H9 (cell line): Measurements from ENCODE around the gene PTPRK. TPM values are rescaled to one million over a fixed set of nuclear protein-coding genes. Genes with fewer than 3 reads are reported as not detected.

Source experiments
- DNase-seq: peaks from one replicate; pipeline ENCODE4 v3.0.0-alpha.2; 2017
- H2AFZ ChIP-seq: one replicate; pipeline ENCODE4 v1.6.1; 2013; ENCODE audit warnings: mild to moderate bottlenecking, low read length, control low read depth, moderate library complexity
- H2AK5ac ChIP-seq: 2 replicates; pipeline ENCODE4 v1.6.1; 2013; ENCODE audit warnings: low read length, control low read depth, mixed read lengths; ENCODE audit not compliant: insufficient read length
- H2BK120ac ChIP-seq: one replicate; pipeline ENCODE4 v1.6.1; 2013; ENCODE audit warnings: low read depth, mild to moderate bottlenecking, low read length, control low read depth, inconsistent platforms; ENCODE audit not compliant: poor library complexity, severe bottlenecking
- H2BK12ac ChIP-seq: 2 replicates; pipeline ENCODE4 v1.6.1; 2013; ENCODE audit warnings: low read length, control low read depth, mixed read lengths, low read depth; ENCODE audit not compliant: insufficient read length
- H2BK15ac ChIP-seq: 2 replicates; pipeline ENCODE4 v1.6.1; 2013; ENCODE audit warnings: low read depth, low read length, control low read depth
- H2BK20ac ChIP-seq: one replicate; pipeline ENCODE4 v1.6.1; 2013; ENCODE audit warnings: low read depth, mild to moderate bottlenecking, low read length, control low read depth, inconsistent platforms; ENCODE audit not compliant: poor library complexity, severe bottlenecking
- H2BK5ac ChIP-seq: 2 replicates; pipeline ENCODE4 v1.6.1; 2013; ENCODE audit warnings: low read length, control low read depth, mixed read lengths; ENCODE audit not compliant: insufficient read length
- H3K14ac ChIP-seq: 2 replicates; pipeline ENCODE4 v1.6.1; 2013; ENCODE audit warnings: low read length, control low read depth; ENCODE audit not compliant: insufficient read depth
- H3K18ac ChIP-seq: 2 replicates; pipeline ENCODE4 v1.6.1; 2013; ENCODE audit warnings: low read depth, mild to moderate bottlenecking, mixed read lengths, low read length, control low read depth; ENCODE audit not compliant: insufficient read length
- H3K23ac ChIP-seq: 2 replicates; pipeline ENCODE4 v1.6.1; 2013; ENCODE audit warnings: low read length, control low read depth, mixed read lengths, low read depth; ENCODE audit not compliant: insufficient read length
- H3K23me2 ChIP-seq: 2 replicates; pipeline ENCODE4 v1.6.1; 2013; ENCODE audit warnings: low read depth, mild to moderate bottlenecking, mixed read lengths, low read length, control low read depth; ENCODE audit not compliant: insufficient read length, poor library complexity, severe bottlenecking
- H3K27ac ChIP-seq: 2 replicates; pipeline ENCODE4 v1.5.1; 2013; ENCODE audit warnings: low read length, control low read depth, mixed read lengths, low read depth; ENCODE audit not compliant: insufficient read length
- H3K27me3 ChIP-seq: 2 replicates; pipeline ENCODE4 v1.6.1; 2013; ENCODE audit warnings: low read length, control low read depth, inconsistent platforms; ENCODE audit not compliant: insufficient read depth
- H3K4ac ChIP-seq: 2 replicates; pipeline ENCODE4 v1.6.1; 2013; ENCODE audit warnings: low read depth, mild to moderate bottlenecking, control low read depth, inconsistent platforms, low read length, moderate library complexity
- H3K4me1 ChIP-seq: 2 replicates; pipeline ENCODE4 v1.6.1; 2013; ENCODE audit warnings: low read length, control low read depth, inconsistent platforms; ENCODE audit not compliant: insufficient read depth
- H3K4me2 ChIP-seq: 2 replicates; pipeline ENCODE4 v1.6.1; 2013; ENCODE audit warnings: low read length, control low read depth, mixed read lengths; ENCODE audit not compliant: insufficient read length, insufficient read depth
- H3K56ac ChIP-seq: 2 replicates; pipeline ENCODE4 v1.6.1; 2013; ENCODE audit warnings: low read depth, mild to moderate bottlenecking, mixed read lengths, low read length, control low read depth; ENCODE audit not compliant: insufficient read length
- H3K79me1 ChIP-seq: 2 replicates; pipeline ENCODE4 v1.6.1; 2013; ENCODE audit warnings: low read depth, mild to moderate bottlenecking, moderate library complexity, low read length, control low read depth, inconsistent platforms; ENCODE audit not compliant: insufficient read depth, poor library complexity, severe bottlenecking
- H3K79me2 ChIP-seq: 2 replicates; pipeline ENCODE4 v1.6.1; 2013; ENCODE audit warnings: low read length, control low read depth, inconsistent platforms; ENCODE audit not compliant: insufficient read depth
- H3K9ac ChIP-seq: 2 replicates; pipeline ENCODE4 v1.6.1; 2013; ENCODE audit warnings: low read length, control low read depth, mixed read lengths; ENCODE audit not compliant: insufficient read length; ENCODE audit errors: extremely low read depth
- H3K9me3 ChIP-seq: one replicate; pipeline ENCODE4 v1.6.1; 2013; ENCODE audit warnings: low read depth, low read length, inconsistent platforms; ENCODE audit not compliant: control insufficient read depth
- H3T11ph ChIP-seq: one replicate; pipeline ENCODE4 v1.6.1; 2013; ENCODE audit warnings: mild to moderate bottlenecking, low read length, control low read depth, inconsistent platforms
- H4K20me1 ChIP-seq: one replicate; pipeline ENCODE4 v1.6.1; 2013; ENCODE audit not compliant: control insufficient read depth, insufficient read length, insufficient read depth
- H4K5ac ChIP-seq: 2 replicates; pipeline ENCODE4 v1.6.1; 2013; ENCODE audit warnings: low read depth, mild to moderate bottlenecking, mixed read lengths, low read length, control low read depth; ENCODE audit not compliant: insufficient read length
- H4K8ac ChIP-seq: replicated peaks from 2 replicates; pipeline ENCODE4 v1.6.1; 2013; ENCODE audit warnings: low read length, control low read depth, mixed read lengths, low read depth; ENCODE audit not compliant: insufficient read length
- H4K91ac ChIP-seq: 2 replicates; pipeline ENCODE4 v1.6.1; 2013; ENCODE audit warnings: low read depth, mild to moderate bottlenecking, moderate library complexity, mixed read lengths, low read length, control low read depth; ENCODE audit not compliant: insufficient read length
- H3K27ac Mint-ChIP-seq, 3 experiments: 2 replicates in 2 of 3; 3 replicates in 1 of 3; pipeline ENCODE4 v1.8.0; 2020 to 2021; ENCODE audit warnings: mixed read lengths in 3 of 3, mild to moderate bottlenecking in 1 of 3, moderate library complexity in 1 of 3
- H3K27me3 Mint-ChIP-seq: 2 replicates; pipeline ENCODE4 v1.8.0; 2021; ENCODE audit warnings: low read depth, mild to moderate bottlenecking, moderate library complexity, mixed read lengths
- H3K36me3 Mint-ChIP-seq, 3 experiments: 2 replicates in 2 of 3; 3 replicates in 1 of 3; pipeline ENCODE4 v1.8.0; 2020 to 2021; ENCODE audit warnings: low read depth in 3 of 3, mixed read lengths in 3 of 3; ENCODE audit not compliant: insufficient read depth in 1 of 3
- H3K4me1 Mint-ChIP-seq, 2 experiments: 2 replicates each; pipeline ENCODE4 v1.8.0; 2020; ENCODE audit warnings: mixed read lengths in 2 of 2
- H3K4me3 Mint-ChIP-seq, 2 experiments: 2 replicates in 1 of 2; 3 replicates in 1 of 2; pipeline ENCODE4 v1.8.0; 2020 to 2021; ENCODE audit warnings: mild to moderate bottlenecking in 2 of 2, mixed read lengths in 2 of 2, moderate library complexity in 1 of 2
- H3K9me3 Mint-ChIP-seq, 2 experiments: 2 replicates in 1 of 2; 3 replicates in 1 of 2; pipeline ENCODE4 v1.8.0; 2020; ENCODE audit warnings: mild to moderate bottlenecking in 2 of 2, mixed read lengths in 2 of 2, moderate library complexity in 1 of 2
- WGBS: extraction: QIAGEN DNeasy Blood & Tissue Kit; methylation state at CpG from one replicate; pipeline ENCODE4 v1.1.7; 2013; ENCODE audit warnings: missing lambda C conversion rate, low lambda C conversion rate, mixed read lengths; ENCODE audit not compliant: insufficient read length; ENCODE audit errors: extremely low coverage; 5-methylcytosine and 5-hydroxymethylcytosine counted together
- total RNA-seq: library from RNA; stranded (reverse); gene quantifications from 2 replicates; pipeline ENCODE4 v1.2.1, GENCODE V29; 2021
- TF ChIP-seq, protein P1 (sequence below): fragments of 200-600 bp; sonication (generic); conservative IDR thresholded peaks from 3 replicates; pipeline ENCODE4 v1.8.0; 2021; ENCODE audit warnings: antibody characterized with exemption, mild to moderate bottlenecking

The PTPRK gene
- total RNA-seq, 1 experiment from 2014 or later: 47.9 TPM

- H3K4me2 ChIP-seq: no peak overlapping the region
- no peak overlapping the region for H3K27ac ChIP-seq
- TF ChIP-seq, protein P1, sequence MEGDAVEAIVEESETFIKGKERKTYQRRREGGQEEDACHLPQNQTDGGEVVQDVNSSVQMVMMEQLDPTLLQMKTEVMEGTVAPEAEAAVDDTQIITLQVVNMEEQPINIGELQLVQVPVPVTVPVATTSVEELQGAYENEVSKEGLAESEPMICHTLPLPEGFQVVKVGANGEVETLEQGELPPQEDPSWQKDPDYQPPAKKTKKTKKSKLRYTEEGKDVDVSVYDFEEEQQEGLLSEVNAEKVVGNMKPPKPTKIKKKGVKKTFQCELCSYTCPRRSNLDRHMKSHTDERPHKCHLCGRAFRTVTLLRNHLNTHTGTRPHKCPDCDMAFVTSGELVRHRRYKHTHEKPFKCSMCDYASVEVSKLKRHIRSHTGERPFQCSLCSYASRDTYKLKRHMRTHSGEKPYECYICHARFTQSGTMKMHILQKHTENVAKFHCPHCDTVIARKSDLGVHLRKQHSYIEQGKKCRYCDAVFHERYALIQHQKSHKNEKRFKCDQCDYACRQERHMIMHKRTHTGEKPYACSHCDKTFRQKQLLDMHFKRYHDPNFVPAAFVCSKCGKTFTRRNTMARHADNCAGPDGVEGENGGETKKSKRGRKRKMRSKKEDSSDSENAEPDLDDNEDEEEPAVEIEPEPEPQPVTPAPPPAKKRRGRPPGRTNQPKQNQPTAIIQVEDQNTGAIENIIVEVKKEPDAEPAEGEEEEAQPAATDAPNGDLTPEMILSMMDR: no peak
- no peak overlapping the region for H2BK20ac ChIP-seq
- H3K23me2 ChIP-seq: no peaks in the 10 kb centered on the region
- H4K91ac ChIP-seq: no peak overlapping the region
- H3T11ph ChIP-seq: no peak overlapping the region
- Mint-ChIP-seq H3K27me3 (no peaks in the 10 kb centered on the region), H3K4me3 (no peak overlapping the region), H3K27ac (no peak overlapping the region; a peak in 1 of 7 replicates), H3K4me1 (peaks cover 4% of the 10 kb centered on the region in 2 experiments), H3K36me3 (peaks cover 6 to 34% (median 23%) of the 10 kb centered on the region in 3 experiments; a peak in 6 of 7 replicates), H3K9me3 (no peaks in the 10 kb centered on the region)
- H2BK15ac ChIP-seq: no peak overlapping the region
- H3K56ac ChIP-seq: no peak overlapping the region
- H4K20me1 ChIP-seq: no peaks in the 10 kb centered on the region
- H2BK120ac ChIP-seq: no peak overlapping the region
- H4K8ac ChIP-seq: no peak overlapping the region
- no peak overlapping the region for H3K4ac ChIP-seq
- no peak overlapping the region for H4K5ac ChIP-seq
- H2BK12ac ChIP-seq: no peak overlapping the region
- H2AK5ac ChIP-seq: no peak overlapping the region
- H3K4me1 ChIP-seq: no peaks in the 10 kb centered on the region
- H3K9me3 ChIP-seq: no peaks in the 10 kb centered on the region
- H3K14ac ChIP-seq: no peak overlapping the region
- no CpG with 5 or more reads among the region's 4 CpGs for WGBS
- H3K79me2 ChIP-seq: no peaks in the 10 kb centered on the region
- H2BK5ac ChIP-seq: no peak overlapping the region
- H3K27me3 ChIP-seq: no peaks in the 10 kb centered on the region
- no peak overlapping the region for H3K23ac ChIP-seq
- no peak for DNase-seq
- H3K9ac ChIP-seq: no peak overlapping the region
- no peak overlapping the region for H2AFZ ChIP-seq
- H3K79me1 ChIP-seq: no peaks in the 10 kb centered on the region
- no peak overlapping the region for H3K18ac ChIP-seq
Observed at GRCh38 chr6:127976796-127977195, 543.6 kb downstream of the PTPRK start.
